ENCODE data around the gene SLC1A3. TPM values are rescaled to one million over a fixed set of nuclear protein-coding genes. Genes with fewer than 3 reads are reported as not detected.

The SLC1A3 gene
- total RNA-seq, 1 experiment from 2014 or later: 28.9 TPM

DNA sequence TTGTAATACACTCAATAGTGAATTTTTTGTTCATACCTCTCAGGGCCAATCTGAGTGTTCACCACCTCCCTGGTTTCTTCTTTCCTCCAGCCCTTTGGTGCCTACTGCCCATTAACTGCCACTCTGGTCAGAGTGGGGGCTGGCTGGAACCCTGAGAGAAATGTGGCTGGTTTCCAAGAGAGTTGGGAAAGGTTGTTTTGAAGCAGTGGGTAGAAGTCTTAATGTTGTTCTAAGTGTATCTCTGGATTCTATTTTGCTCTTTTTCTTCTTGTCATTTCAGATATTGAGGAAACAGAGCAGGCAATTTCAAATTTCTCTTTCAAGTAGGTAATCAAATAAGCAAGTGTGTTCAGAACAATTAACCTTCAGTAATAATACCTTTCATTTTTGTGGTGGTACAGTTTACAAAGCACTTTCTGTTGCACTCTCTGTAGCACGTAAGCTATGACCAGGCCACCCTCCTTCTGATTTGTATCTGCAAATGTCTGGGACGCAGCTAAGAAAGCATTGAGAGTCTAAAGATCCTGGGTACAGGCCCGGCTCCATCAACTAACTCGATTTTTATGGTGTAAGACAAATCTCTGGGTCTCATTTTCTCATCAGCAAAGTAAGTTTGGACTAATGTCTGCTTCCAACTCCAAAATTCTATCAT, 8.4 kb downstream of the SLC1A3 start:
- no peaks in the 10 kb centered on the region for H3K36me3 ChIP-seq (ENCODE audit: insufficient read depth, low read length, poor library complexity, severe bottlenecking)
- TF ChIP-seq, protein P1, sequence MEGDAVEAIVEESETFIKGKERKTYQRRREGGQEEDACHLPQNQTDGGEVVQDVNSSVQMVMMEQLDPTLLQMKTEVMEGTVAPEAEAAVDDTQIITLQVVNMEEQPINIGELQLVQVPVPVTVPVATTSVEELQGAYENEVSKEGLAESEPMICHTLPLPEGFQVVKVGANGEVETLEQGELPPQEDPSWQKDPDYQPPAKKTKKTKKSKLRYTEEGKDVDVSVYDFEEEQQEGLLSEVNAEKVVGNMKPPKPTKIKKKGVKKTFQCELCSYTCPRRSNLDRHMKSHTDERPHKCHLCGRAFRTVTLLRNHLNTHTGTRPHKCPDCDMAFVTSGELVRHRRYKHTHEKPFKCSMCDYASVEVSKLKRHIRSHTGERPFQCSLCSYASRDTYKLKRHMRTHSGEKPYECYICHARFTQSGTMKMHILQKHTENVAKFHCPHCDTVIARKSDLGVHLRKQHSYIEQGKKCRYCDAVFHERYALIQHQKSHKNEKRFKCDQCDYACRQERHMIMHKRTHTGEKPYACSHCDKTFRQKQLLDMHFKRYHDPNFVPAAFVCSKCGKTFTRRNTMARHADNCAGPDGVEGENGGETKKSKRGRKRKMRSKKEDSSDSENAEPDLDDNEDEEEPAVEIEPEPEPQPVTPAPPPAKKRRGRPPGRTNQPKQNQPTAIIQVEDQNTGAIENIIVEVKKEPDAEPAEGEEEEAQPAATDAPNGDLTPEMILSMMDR (conservative IDR thresholded peaks at IDR 0.05; ENCODE audit: low read depth, low read length): no peak
- no peak for TF ChIP-seq EZH2 (IDR thresholded peaks at IDR 0.05; ENCODE audit: borderline replicate concordance, low read depth, low read length, poor library complexity, severe bottlenecking)
- intact Hi-C loops (cut with micrococcal nuclease; ENCODE audit: unreplicated experiment): no loop called here

DNA sequence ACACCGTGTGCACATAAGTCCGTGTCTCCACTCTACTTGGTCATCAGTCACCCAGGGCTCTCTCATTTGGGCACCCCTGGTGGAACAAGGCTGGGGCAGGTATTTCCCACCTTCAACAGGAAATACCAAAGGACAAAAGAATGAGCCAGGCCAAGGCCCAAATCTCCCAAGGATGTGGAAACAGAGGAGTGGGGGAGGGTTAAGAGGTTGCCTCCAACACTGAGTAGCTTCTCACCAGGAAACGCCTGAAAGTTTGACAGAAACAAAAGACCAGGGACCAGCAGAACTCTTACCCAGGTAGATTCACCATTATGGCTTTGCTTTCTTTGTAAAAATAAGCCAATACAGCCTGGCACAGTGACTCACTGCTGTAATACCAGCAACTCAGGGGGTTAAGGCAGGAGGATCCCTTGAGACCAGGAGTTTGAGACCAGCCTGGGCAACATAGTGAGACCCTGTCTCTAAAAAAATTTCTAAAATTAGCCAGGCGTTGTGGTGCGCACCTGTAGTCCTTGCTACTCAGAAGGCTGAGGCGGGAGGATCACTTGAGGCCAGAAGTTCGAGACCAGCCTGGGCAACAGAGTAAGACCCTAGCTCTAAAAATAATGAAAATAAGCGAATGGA, 12.7 kb downstream of the SLC1A3 start:
- POLR2A ChIA-PET (ENCODE audit: low non-redundant PET): interaction anchor here (0.8 kb wide), 1 partner anchor 12 kb away, joined by 3 read pairs; no protein-coding TSS in a partner anchor
- CTCF ChIA-PET: no interaction called here

More for the DNA sequence above, 8.4 kb downstream of the SLC1A3 start:
- Histone ChIP-seq H3K4me3 (ENCODE audit: low read depth, low read length, poor library complexity, severe bottlenecking) (no peak overlapping the region), H3K4me1 (ENCODE audit: insufficient read depth, low read length, poor library complexity, severe bottlenecking) (peaks cover 17% of the 10 kb centered on the region), H3K27ac (ENCODE audit: low read depth, low read length, poor library complexity, severe bottlenecking) (no peak overlapping the region), H3K9me3 (ENCODE audit: low read depth, low read length, poor library complexity, severe bottlenecking) (no peaks in the 10 kb centered on the region), H3K27me3 (replicated peaks; ENCODE audit: insufficient read depth, low read depth, low read length, poor library complexity) (no peaks in the 10 kb centered on the region)
- POLR2A ChIA-PET (ENCODE audit: low non-redundant PET): no interaction called here
- CTCF ChIA-PET: no interaction called here
- BruUV-seq (replicated peaks): no TSS peak
- DNase-seq (ENCODE audit: low spot score): no peak

DNA sequence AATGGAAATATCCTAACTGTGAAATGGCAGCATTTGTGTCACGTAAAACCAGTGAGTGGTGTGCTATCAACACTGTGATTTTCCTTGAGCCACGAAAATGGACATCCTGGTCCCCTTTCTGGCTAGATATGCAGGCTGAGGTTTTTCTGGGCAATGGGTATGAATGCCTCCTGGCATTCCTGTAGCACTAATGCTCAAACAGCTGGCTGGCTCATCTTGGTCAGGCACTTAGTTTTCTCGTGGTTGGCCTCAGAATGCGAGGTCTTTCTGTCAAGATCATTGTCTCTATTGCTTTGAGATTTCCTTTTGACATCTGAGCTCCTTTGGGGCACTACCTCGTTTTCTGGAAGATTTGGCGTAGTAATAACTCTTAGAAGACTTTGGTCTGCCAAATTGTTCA, 15.6 kb downstream of the SLC1A3 start:
- POLR2A ChIA-PET (ENCODE audit: low non-redundant PET): no interaction called here
- no TSS peak for BruUV-seq (replicated peaks)
- Histone ChIP-seq H3K27ac (ENCODE audit: low read depth, low read length, poor library complexity, severe bottlenecking) (no peak overlapping the region), H3K4me3 (ENCODE audit: low read depth, low read length, poor library complexity, severe bottlenecking) (no peak overlapping the region), H3K4me1 (ENCODE audit: insufficient read depth, low read length, poor library complexity, severe bottlenecking) (no peaks in the 10 kb centered on the region), H3K36me3 (ENCODE audit: insufficient read depth, low read length, poor library complexity, severe bottlenecking) (no peaks in the 10 kb centered on the region), H3K9me3 (ENCODE audit: low read depth, low read length, poor library complexity, severe bottlenecking) (no peaks in the 10 kb centered on the region), H3K27me3 (replicated peaks; ENCODE audit: insufficient read depth, low read depth, low read length, poor library complexity) (no peaks in the 10 kb centered on the region)
- CTCF ChIA-PET: no interaction called here
- TF ChIP-seq EZH2 (IDR thresholded peaks at IDR 0.05; ENCODE audit: borderline replicate concordance, low read depth, low read length, poor library complexity, severe bottlenecking): no peak
- TF ChIP-seq, protein P1 (conservative IDR thresholded peaks at IDR 0.05; ENCODE audit: low read depth, low read length): no peak
- DNase-seq (ENCODE audit: low spot score): no peak
- intact Hi-C loops (cut with micrococcal nuclease; ENCODE audit: unreplicated experiment): no loop called here

More for the DNA sequence above, 12.7 kb downstream of the SLC1A3 start:
- no peaks in the 10 kb centered on the region for H3K9me3 ChIP-seq (ENCODE audit: low read depth, low read length, poor library complexity, severe bottlenecking)
- intact Hi-C loops (cut with micrococcal nuclease; ENCODE audit: unreplicated experiment): no loop called here
- DNase-seq (ENCODE audit: low spot score): no peak
- H3K27me3 ChIP-seq (replicated peaks; ENCODE audit: insufficient read depth, low read depth, low read length, poor library complexity): no peaks in the 10 kb centered on the region
- H3K27ac ChIP-seq (ENCODE audit: low read depth, low read length, poor library complexity, severe bottlenecking): no peak overlapping the region
- peaks cover 6% of the 10 kb centered on the region for H3K4me1 ChIP-seq (ENCODE audit: insufficient read depth, low read length, poor library complexity, severe bottlenecking)
- TF ChIP-seq EZH2 (IDR thresholded peaks at IDR 0.05; ENCODE audit: borderline replicate concordance, low read depth, low read length, poor library complexity, severe bottlenecking): no peak
- TF ChIP-seq, protein P1 (conservative IDR thresholded peaks at IDR 0.05; ENCODE audit: low read depth, low read length): no peak
- no TSS peak for BruUV-seq (replicated peaks)
- H3K4me3 ChIP-seq (ENCODE audit: low read depth, low read length, poor library complexity, severe bottlenecking): no peak overlapping the region
- H3K36me3 ChIP-seq (ENCODE audit: insufficient read depth, low read length, poor library complexity, severe bottlenecking): no peaks in the 10 kb centered on the region

All from A673 (cell line).